ENCODE measurements around the gene APOD.

APOD gene

DNA sequence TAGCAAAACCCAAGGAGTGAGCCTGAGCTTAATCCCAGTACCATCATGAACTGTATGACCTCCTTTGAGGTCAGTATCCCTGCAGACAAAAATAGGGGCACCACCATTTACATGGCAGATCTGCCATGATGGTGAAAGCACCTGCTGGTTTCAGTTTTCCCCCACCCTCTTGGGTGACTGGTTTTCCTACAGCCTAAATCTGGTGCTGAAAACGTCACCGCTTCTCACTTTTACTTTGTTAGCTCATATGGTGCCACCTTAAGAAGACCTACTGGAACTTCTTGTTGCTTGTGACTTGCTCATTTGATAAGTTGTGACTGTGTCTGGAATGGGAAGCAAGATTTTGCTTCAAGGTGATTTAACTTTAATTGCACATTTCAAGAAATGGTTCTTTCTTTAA, 45.7 kb downstream of the APOD start:
- no peak overlapping the region for H3K27ac ChIP-seq
- H3K4me3 ChIP-seq (ENCODE audit: low read depth, low read length): no peak overlapping the region
- DNase-seq: no peak
- no peaks in the 10 kb centered on the region for H3K36me3 ChIP-seq (replicated peaks)
- no peaks in the 10 kb centered on the region for H3K27me3 ChIP-seq (replicated peaks)
- TF ChIP-seq, protein P1, sequence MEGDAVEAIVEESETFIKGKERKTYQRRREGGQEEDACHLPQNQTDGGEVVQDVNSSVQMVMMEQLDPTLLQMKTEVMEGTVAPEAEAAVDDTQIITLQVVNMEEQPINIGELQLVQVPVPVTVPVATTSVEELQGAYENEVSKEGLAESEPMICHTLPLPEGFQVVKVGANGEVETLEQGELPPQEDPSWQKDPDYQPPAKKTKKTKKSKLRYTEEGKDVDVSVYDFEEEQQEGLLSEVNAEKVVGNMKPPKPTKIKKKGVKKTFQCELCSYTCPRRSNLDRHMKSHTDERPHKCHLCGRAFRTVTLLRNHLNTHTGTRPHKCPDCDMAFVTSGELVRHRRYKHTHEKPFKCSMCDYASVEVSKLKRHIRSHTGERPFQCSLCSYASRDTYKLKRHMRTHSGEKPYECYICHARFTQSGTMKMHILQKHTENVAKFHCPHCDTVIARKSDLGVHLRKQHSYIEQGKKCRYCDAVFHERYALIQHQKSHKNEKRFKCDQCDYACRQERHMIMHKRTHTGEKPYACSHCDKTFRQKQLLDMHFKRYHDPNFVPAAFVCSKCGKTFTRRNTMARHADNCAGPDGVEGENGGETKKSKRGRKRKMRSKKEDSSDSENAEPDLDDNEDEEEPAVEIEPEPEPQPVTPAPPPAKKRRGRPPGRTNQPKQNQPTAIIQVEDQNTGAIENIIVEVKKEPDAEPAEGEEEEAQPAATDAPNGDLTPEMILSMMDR (IDR thresholded peaks at IDR 0.05; ENCODE audit: low read depth, low read length, missing control alignments): no peak
- in situ Hi-C loops (cut with HindIII; ENCODE audit: low pct_ligation_motif_present, low sequenced_read_pairs): no loop called here

DNA sequence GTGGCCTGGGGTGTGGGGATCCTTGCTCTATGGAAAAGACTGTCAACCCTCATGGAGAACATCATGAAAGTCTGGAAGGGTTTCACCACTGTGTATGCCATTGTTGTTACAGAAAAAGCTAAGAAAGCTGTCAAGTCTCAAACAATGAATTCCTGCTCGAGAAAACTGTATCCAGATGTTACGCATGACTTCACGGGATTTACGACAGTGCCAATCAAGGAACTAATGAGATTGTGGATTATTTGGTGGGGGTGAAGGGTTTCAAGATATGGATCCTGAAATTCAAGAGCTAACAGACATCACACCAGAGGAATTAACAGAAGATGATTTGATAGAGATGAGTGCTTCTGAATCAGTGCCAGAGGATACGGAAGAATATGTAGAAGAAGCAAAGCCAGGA, 48.4 kb downstream of the APOD start:
- in situ Hi-C loops (cut with HindIII; ENCODE audit: low pct_ligation_motif_present, low sequenced_read_pairs): no loop called here
- no peak overlapping the region for H3K4me3 ChIP-seq (ENCODE audit: low read depth, low read length)
- no peaks in the 10 kb centered on the region for H3K36me3 ChIP-seq (replicated peaks)
- no peak for DNase-seq
- no peaks in the 10 kb centered on the region for H3K27me3 ChIP-seq (replicated peaks)
- H3K27ac ChIP-seq: no peak overlapping the region
- TF ChIP-seq, protein P1 (IDR thresholded peaks at IDR 0.05; ENCODE audit: low read depth, low read length, missing control alignments): no peak

DNA sequence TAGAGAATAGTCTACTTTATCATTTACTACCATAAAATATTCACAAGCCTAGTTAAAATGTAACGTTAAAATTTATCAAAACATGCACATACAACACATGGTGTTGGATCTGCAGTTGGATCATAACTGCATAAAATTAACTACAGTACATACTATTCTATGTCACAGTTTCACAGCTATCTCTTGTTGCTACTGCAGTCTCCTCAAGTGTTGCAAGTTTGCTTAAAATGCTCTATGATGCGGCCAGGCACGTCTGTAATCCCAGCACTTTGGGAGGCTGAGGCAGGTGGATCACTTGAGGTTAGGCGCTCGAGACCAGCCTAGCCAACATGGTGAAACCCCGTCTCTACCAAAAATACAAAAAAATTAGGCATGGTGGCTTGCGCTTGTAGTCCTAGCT, 50.9 kb downstream of the APOD start:
- Histone ChIP-seq H3K4me3 (ENCODE audit: low read depth, low read length) (no peak overlapping the region), H3K27ac (no peak overlapping the region), H3K36me3 (replicated peaks) (no peaks in the 10 kb centered on the region), H3K27me3 (replicated peaks) (no peaks in the 10 kb centered on the region)
- no peak for DNase-seq
- TF ChIP-seq, protein P1 (IDR thresholded peaks at IDR 0.05; ENCODE audit: low read depth, low read length, missing control alignments): no peak
- in situ Hi-C loops (cut with HindIII; ENCODE audit: low pct_ligation_motif_present, low sequenced_read_pairs): no loop called here

DNA sequence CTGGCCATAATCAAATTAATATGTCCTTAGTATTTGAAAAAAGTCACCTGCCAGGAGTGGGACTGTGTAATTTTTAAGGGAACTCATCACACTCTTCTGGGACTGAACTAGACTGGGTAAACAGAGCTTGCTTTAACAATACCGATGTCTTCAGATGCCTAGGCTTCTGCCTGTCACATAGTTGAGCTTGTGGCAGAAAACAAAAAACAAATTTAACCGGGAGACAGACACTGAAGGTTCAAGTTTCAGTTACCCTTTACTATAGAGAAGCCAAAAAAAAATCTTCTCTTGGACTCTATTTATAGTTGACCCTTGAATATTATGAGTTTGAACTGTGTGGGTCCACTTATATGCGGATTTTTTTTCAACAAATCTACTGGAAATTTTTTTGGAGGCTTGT, 51.4 kb downstream of the APOD start:
- Histone ChIP-seq H3K4me3 (ENCODE audit: low read depth, low read length) (no peak overlapping the region), H3K27me3 (replicated peaks) (no peaks in the 10 kb centered on the region), H3K27ac (no peak overlapping the region), H3K36me3 (replicated peaks) (no peaks in the 10 kb centered on the region)
- no peak for DNase-seq
- TF ChIP-seq, protein P1 (IDR thresholded peaks at IDR 0.05; ENCODE audit: low read depth, low read length, missing control alignments): no peak
- in situ Hi-C loops (cut with HindIII; ENCODE audit: low pct_ligation_motif_present, low sequenced_read_pairs): no loop called here

DNA sequence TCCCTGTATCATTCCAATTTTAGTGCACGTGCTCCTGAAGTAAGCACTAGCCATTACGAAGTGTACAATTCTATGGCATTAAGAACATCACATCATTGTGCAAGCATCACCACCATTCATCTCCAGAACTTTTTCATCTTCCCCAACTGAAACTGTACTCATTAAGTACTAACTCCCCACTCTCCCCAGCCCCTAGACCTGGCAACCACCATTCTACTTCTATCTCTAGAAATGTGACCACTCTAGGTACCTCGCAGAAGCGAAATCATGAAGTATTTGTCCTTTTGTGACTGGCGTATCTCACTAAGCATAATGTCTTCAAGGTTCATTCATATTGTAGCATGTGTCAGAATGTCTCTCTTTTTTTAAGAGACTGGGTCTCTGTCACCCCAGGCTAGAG, 52.1 kb downstream of the APOD start:
- Histone ChIP-seq H3K27me3 (replicated peaks) (no peaks in the 10 kb centered on the region), H3K27ac (no peak overlapping the region), H3K4me3 (ENCODE audit: low read depth, low read length) (no peak overlapping the region), H3K36me3 (replicated peaks) (peaks cover 3% of the 10 kb centered on the region)
- DNase-seq: no peak
- TF ChIP-seq, protein P1 (IDR thresholded peaks at IDR 0.05; ENCODE audit: low read depth, low read length, missing control alignments): no peak
- in situ Hi-C loops (cut with HindIII; ENCODE audit: low pct_ligation_motif_present, low sequenced_read_pairs): no loop called here

DNA sequence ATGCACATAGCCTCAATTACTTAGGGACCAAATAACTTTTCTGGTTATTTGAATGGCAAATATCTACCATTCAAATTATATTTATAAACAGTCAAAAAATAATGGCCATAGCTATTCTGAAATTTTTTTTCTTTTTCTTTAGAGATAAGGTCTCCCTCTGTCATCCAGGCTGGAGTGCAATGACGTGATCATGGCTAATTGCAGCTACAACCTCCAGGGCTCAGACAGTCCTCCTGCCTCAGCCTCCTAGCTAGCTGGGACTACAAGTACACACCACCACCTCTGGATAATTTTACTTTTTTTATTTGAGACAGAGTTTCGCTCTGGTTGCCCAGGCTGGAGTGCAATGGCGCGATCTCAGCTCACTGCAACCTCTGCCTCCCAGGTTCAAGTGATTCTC, 57.2 kb downstream of the APOD start:
- TF ChIP-seq, protein P1 (IDR thresholded peaks at IDR 0.05; ENCODE audit: low read depth, low read length, missing control alignments): no peak
- in situ Hi-C loops (cut with HindIII; ENCODE audit: low pct_ligation_motif_present, low sequenced_read_pairs): no loop called here
- Histone ChIP-seq H3K27ac (no peak overlapping the region), H3K4me3 (ENCODE audit: low read depth, low read length) (no peak overlapping the region), H3K27me3 (replicated peaks) (no peaks in the 10 kb centered on the region), H3K36me3 (replicated peaks) (peaks cover 7% of the 10 kb centered on the region)
- no peak for DNase-seq
